MM.1S (cell line): Measurements from ENCODE around the gene SOX4.

Experiments
- CTCF ChIP-seq: fragments of 300-600 bp; sonication (generic); IDR thresholded peaks from 2 replicates; pipeline ENCODE4 v1.5.1; 2016; ENCODE audit warnings: antibody characterized with exemption, low read length, mixed read lengths
- EZH2 ChIP-seq: fragments of 300-600 bp; sonication (generic); optimal IDR thresholded peaks from 2 replicates; pipeline ENCODE3; 2017; ENCODE audit warnings: low read depth, mild to moderate bottlenecking, antibody characterized with exemption, low read length, mixed read lengths

- TF ChIP-seq CTCF, result no peak
- no peak for TF ChIP-seq EZH2
Measured at GRCh38 chr6:21554286-21554685, 39.3 kb upstream of the SOX4 start.
